ENCODE results near the gene CLASP2.
"Not testable (repeated sequence)": the region's sequence is repeated elsewhere in the genome, so short reads cannot be mapped to it uniquely, and the experiment has no call there.

CLASP2 gene

DNA sequence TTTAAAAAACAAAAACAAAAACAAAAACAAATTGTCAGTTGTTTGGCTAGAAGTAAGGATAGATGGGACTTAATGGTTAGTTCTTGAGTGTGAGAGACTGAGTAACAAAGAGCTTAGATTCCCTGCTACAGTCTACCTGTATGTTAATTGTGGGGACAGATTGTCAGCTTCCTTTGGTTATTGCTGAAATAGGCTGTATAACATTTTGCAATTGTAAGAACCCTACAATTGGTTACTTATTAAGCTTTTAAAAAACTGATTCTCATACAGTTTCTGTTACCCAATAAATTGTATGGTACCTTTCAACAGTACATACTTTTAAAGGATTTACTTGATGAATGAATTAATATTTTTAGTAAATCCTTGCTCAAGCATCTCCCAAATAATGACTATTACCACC is 35.3 kb downstream of the CLASP2 start:
- no peak for DNase-seq

DNA sequence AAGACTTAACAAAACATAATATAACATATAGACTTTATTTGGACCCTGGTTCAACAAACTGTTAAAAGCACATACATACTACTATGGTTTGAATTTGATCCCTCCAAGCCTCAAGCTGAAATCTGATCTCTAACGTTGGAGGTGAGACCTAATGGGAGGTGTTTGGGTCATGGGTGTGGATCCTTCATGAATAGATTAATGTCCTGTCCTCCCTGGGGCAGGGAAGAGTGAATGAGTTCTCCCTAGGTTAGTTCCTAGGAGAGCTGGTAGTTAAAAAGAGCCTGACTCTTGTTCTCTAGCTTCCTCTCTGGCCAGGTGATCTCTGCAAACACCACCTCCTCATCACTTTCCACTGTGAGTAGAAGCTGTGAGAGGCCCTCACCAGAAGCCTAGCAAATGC is 36.4 kb downstream of the CLASP2 start:
- DNase-seq: no peak

DNA sequence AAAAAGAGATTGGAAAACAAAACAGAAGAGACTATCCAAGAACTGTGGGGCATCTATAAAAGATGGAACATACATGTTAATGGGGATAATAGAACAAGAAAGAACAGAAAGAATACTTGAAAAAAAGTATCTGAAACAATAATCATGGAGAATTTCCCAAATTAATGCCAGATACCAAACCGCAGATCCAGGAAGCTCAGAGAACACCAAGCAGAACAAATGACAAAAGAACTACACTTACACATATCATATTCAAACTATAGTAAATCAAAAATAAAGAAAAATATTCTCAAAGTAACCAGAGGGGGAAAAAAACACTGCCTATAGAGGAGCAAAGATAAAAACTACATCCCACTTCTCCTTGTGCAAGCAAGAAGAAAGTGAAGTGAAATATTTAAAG is 40.0 kb downstream of the CLASP2 start:
- DNase-seq: no peak

DNA sequence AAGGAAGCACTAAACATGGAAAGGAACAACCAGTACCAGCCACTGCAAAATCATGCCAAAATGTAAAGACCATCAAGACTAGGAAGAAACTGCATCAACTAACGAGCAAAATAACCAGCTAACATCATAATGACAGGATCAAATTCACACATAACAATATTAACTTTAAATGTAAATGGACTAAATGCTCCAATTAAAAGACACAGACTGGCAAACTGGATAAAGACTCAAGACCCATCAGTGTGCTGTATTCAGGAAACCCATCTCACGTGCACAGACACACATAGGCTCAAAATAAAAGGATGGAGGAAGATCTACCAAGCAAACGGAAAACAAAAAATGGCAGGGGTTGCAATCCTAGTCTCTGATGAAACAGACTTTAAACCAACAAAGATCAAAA is 44.6 kb downstream of the CLASP2 start:
- DNase-seq: not testable (repeated sequence)

DNA sequence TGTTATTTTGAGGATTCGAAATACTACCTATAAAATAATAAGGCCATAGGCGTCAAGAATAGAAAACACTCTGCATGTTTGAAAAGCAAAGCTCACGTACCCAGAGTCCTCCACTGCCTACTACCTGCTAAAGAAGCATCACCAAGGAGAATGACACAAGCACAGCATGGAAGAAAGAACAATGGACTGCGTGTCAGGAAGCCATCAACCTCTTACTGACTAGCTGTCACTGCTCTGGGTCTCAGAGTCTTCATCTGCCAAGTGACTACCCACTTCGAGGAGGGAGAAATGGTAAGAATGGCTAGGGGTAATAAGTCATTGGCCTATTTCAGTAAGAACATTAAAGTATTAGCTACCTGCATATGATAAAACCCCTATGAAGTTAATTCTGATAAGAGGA is 49.4 kb downstream of the CLASP2 start:
- DNase-seq: no peak

DNA sequence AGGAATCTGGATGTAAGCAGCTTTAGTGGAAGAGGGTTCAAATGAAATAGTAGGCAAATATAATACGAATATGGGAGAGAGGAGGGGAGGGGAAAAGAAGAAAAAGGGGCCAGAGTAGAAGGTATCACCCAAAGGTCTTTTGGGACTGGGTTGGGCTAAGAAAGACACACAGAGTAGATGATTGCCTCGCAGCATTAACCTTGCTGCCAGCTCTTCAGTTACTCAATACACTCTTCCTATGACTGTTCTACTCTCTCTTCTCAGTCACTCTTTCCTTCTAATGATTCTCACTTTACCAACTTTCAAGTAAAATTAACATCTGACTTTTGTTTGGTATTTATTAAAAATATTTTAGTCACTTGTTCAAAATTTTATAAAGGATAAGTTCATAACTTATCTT is 52.8 kb downstream of the CLASP2 start:
- no peak for DNase-seq

DNA sequence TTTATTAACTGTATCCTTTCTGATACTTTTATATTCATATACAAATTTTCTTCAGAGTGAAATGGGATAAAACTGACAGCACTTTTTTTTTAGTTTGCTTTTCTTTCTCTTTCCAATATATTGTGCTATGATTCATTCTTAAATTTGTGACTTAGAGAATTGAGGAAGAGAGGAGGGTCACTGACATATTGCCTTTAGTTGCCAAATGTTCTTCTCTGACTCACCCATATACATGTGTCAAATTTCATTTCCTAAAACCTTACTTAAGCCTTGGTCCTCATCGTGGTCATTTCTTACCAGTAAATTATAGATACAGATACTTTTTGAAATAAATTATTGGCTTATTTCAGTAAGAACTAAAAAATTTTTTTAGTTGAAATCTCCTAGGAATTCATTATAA is 53.9 kb downstream of the CLASP2 start:
- no peak for DNase-seq

DNA sequence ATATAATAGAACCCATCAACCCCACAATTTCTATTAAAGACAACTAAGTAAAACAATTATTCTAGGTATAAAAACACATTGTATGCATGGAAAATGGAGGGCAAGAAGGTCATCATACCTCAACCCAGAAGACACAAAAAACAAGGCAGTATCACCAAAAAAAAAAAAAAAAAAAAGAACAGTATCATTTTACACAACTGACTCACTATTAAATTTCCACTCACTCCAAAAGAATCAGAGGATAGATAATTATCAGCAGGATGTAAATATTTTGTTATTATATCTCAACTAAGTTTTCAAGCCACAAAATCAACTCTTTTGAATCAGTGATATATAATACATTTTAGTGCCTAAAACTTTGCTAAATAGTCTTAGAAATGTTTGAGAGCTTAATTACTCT is 55.0 kb downstream of the CLASP2 start:
- DNase-seq: no peak

DNA sequence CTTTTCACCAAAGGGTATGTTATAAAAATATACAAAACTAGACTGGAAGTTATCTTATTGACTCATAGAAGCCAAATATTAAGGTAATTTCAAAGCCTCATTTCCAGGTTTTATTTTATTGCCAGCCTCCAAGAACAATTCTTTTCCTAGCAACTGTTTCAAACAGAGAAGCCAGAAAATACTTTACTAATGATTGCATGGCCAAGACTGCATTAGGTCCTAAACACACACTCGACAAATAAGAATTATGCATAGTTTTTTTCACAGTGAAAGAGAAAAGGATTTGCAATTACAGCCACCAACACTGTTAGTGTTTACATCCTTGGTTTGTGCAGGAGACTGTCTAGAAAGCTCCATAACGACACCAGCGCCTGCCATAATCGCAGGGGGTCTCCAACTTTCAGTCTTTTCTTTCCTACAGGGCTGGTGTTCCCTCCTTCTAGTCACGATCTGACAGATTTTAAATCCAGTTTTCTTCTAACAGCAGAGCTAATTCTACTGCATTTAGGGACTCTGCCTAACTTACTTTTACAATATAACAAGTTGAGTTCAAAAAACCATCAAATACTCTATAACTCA is 58.1 kb downstream of the CLASP2 start:
- DNase-seq: no peak

DNA sequence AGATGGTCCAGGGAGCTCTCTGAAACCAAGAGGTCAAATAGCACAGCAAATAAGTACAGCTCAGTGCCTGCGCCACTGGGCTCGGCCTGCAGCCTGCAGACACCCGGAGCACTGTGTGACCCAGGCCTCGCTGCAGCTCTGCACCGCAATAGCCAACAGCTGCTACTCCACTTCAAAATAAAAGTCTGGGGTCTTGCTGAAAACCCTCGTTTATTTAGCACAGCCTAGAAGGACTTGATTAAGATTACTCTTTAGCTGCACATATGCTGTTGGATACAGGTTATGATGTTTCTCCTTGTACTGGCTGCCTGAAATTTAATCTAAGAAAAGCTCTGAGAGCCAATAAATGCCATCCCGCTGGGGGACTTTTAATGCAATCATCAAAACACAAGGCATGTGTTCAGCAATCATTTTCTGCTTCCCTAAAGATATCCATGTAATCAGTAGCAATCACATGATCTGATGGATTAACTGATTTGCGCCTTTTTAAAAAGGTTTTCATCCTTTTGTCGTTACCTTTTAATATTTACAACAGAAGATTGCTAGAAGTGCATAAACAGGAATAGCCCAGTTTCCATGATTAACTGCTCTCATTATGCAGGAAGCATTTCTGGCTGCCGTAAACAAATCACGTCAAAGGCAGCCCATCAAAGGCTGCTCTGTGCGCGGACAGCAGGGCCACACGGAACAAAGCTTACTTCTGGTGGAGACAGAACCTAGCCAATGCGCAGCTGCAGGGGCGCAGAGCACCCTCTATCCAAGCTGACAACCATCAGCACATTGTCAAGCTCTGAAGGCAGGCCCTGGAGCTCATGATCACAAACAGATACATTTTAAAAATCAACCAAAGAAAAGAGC is 58.8 kb downstream of the CLASP2 start:
- no peak for DNase-seq

DNA sequence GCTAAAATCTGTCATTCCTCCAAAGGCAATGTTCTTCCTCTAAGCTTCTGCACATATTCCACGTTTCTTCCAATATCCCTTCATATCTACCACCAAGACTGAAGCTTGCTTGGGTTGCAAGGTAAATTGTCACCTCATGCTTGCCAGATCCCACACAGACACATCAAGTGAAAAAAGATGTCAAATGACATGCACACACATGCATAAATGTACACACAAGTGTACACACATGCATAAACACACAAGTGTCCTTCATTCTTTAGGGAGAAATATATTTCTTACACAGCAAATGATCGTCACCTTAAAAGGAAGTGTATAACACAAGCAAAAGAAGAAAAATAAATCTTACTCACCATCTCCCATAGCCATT is 59.4 kb downstream of the CLASP2 start:
- DNase-seq: no peak

DNA sequence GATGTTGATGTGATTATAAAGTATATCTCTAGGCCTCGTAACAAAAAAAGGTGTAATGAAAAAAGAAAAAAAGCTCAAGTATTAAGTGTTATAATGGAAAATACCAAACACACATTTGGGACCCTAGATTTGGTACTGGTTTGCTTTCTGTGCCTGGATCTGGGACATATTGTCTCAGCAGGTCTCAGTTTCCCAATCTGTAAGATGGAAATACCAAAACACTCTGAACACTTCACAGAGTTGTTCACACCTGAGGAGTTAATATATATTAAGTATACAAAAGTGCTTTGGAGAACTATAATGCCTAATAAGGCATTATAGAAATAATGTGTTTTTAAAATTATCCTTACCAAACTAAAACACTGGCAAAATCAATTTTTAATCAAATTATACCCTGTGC is 60.0 kb downstream of the CLASP2 start:
- DNase-seq: no peak

DNA sequence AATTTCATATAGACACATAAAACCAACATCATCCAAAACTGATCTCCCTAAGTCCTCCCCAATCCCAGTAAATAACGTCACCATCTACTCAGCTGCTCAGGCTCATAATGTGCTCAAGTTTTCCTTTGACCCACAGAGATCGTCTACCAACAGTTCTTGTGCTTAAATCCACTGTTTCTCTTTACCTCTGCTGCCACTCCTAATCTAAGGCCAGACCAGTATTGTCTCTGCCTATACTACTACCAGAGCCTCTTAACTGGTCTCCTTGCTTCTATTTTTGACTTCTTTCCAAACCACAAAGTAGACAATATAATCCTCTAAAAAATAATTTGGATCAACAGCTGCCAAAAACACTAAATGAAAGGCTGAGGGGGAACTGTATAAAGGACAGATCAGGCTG is 65.3 kb downstream of the CLASP2 start:
- DNase-seq: no peak

DNA sequence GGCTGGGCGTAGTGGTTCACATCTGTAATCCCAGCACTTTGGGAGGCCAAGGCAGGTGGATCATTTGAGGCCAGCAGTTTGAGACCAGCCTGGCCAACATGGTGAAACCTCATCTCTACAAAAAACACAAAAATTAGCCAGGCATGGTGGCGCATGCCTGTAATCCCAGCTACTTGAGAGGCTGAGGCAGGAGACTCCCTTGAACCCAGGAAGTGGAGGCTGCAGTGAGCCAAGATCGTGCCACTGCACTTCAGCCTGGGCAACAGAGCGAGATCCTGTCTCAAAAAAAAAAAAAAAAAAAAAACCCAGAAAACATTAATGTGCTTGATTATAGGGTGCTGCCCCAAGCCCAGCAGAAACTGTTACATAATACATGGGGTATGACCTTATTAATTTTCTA is 67.0 kb downstream of the CLASP2 start:
- DNase-seq: not testable (repeated sequence)

DNA sequence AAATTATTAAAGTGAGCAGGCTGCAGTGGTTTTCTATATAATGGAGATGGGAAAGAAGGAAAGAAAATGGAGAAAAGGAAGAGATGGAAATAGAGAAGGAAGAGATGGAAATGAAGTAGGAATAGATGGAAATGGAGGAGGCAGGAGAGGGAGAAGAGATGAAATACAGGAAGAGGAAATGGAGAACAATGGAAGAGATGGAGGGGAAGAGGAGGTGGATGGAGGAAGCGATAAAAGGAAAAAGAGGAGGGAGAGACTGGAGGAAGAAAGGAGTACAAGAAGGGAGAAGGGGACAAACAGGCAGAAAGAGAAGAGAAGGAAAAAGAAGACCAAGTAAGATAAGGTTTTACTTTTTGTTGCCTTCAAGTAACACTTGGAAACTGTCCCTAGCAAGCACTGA is 67.6 kb downstream of the CLASP2 start:
- no peak for DNase-seq

DNA sequence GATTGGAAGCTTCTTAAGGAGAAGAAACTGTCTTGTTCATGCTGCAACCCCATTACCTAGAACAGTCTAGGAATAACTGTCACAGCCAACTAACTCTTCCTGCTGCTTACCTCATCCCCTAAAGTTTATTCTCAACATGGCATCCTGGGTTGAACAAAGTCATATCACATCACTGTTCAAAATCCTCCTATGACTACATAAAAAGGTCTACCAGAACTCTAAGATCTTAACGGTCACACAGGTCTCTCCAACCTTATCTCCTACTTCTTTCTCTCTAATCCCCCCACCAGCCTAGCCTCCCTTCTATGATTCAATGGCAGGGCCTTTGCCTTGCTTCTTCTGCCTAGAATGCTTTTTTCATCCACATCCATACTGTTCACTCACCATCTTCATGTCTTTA is 69.3 kb downstream of the CLASP2 start:
- no peak for DNase-seq

DNA sequence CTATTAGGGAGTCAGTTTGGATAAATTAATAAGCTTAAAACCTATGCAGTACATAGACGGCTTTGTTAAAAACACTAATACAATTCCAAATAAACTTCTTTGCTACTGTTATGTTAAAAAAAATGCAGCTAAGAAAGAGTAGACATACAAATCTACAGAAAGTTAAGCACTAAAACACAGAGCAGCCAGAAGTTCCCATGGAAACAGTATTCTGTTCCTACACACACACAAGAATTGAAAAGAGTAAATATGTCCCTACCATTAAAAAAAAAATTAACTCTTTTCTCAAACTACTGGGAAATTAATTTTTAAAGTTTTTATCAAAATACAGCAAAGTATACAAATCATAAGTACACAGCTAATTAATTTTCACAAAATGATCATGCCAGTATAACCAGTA is 71.6 kb downstream of the CLASP2 start:
- DNase-seq: no peak

DNA sequence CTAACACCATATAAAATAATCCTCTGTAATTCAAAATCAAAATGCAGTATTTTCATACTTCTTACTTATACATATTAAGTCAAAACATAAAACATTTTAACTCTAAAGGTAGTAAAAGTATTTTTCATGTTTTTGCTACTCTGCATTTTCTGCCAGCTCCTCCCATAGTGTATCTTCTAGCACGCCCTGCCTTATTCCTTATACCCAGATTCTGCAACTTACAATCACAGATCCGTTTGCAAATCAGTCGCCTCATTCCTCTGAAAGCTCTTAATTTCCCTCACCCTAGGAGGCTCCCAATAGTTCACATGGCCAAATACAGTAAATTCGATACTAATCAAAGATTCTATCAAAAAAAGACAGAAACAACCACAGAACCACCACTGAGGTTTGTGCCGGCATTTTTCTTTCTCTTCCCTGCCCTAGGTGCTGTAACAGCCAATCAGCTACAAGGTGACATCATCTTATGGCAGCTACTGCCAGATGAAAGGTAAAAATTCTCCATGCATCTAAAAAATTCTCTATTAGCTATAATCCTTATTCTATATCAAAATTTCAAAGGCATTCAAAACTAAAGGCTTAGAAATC is 72.9 kb downstream of the CLASP2 start:
- DNase-seq: no peak

DNA sequence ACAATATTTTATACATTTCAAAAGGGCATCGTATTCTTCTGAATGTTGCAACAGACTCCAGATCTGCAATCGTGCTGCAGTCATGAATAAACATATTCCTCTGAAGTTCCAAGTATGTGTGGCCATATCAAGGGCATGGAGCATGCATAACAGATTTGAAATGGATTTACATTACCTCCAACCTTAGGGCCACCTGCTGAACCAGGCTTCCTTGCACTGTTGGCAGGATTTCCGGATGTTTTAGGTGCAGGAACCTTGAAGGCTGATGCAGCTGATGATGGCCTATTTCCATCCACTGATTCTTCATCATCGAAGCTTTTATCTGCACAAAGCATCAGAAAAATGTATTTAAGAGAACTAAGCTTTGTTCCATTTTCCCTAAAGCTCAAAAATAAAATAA is 73.5 kb downstream of the CLASP2 start:
- DNase-seq: no peak

DNA sequence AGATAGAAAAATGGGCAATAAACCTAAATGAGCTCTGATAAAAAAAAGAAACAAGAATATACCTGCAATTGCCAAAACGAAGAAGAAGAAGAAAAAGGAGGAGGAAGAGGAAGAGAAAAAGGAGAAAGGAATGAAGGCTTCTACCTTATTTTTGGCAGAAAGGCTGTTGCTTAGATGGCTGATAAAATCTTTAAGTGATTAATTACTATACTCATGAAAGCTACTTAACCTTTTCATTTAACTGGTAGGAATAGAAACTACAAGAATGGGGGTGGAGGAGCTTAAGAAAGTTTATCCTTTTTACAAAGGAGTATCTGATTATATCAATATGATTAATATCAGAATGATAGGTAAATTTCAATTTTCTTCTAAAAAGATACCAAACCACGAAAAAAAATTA is 75.2 kb downstream of the CLASP2 start:
- no peak for DNase-seq

DNA sequence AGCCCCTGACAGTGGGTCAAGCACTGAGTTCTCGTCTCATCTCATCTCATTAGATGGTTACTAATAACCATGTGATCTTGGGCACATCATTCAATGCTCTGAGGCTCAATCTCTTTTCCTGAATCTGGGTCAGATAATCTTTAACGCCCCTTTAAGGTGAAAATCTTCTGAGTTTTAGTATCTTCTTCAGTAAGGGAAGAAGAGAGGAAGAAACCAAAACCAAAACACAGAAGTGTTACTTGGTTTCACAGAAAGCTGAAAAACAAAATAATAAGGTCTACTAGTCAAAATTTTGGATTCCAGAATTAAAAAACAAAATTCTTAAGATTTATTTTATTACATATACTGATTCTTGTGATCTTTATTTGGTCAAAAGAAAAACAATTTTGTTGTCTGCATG is 78.2 kb downstream of the CLASP2 start:
- no peak for DNase-seq

DNA sequence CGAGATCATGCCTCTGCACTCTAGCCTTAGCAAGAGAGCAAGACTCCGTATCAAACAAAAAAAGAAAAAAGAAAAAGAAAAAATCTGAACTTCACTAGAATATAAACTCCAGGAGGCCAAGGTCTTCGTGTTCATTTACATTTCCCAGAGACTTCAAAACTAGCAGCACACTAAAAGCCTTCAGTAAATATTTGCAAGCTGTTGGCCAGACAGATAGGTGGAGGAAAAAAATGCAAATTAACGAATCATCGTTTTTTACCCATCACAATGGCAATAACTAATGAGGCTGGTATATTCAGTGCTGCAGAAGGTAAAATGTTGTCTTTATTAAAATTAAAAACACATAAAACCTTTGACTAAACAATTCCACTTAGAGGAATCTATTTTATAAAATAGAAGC is 80.6 kb downstream of the CLASP2 start:
- DNase-seq: no peak

DNA sequence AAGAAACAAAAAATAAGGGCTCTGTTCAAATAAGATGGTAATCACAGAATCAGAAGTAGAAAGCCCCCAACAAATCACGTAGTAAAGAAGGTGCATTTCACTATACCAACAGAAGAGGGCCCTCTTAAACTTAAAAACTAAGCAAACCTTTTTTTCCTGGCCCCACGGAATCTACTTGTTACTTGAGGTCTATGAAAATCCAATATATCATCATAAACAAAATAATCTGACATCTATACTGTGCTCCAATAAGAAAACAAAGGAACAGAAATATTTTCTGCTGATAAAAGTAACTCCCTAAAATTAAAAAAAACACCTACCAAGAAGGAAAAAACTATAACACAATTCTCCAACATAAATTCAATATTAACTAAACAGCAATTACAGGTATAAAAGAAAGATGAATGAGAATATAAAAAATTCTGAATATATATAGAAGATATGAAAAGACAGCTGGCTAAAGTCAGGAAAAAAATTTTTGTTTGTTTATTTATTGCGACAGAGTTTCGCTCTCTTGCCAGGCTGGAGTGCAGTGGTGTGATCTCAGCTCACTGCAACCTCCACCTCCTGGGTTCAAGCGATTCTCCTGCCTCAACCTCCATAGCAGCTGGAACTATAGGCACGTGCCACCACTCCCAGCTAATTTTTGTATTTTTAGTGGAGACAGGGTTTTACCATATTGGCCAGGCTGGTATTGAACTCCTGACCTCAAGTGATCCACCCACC is 81.8 kb downstream of the CLASP2 start:
- no peak for DNase-seq

DNA sequence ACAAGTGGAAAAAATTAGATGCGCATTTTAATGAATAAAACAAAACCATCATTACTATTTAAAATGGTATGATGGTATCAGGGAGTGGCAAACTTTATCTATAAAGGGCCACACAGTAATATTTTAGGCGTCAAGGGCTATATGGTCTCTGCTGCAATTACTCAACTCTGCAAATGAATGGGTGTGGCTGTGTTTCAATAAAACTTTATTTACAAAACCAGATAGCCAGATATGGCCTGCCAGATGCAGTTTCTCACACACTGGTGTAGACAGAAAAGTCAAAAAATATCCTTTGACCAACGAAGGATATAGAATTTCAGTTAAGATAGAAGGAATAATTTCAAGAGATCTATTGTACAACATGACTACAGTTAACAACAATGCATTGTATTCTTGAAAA is 83.8 kb downstream of the CLASP2 start:
- DNase-seq: no peak
